ENCODE data around the gene VMP1.
"Not testable (repeated sequence)": the region's sequence is repeated elsewhere in the genome, so short reads cannot be mapped to it uniquely, and the experiment has no call there.

VMP1 gene

DNA sequence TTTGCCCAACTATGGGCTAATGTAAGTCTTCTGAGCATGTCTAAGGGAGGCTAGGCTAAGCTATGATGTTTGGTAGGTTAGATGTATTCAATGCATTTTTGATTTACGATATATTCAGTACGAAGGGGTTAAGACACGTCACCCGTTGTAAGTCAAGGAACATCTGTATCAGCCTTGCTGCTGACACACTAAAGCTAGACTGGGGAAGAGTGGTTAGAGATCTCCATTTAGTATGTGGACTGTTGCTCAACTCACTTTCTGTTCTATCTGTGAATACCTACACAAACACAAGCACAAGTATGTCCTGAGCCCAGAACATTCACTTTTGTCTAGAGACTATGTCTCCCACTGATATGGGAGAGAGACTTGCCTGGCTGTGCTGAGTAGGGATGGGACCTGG, 71.5 kb downstream of the VMP1 start:
- no peaks in the 10 kb centered on the region for H3K27me3 ChIP-seq (replicated peaks in 2 of 5; ENCODE audit: control insufficient read depth in 4 of 5, insufficient read depth in 5 of 5, low read length in 4 of 5)
- peaks cover 7 to 18% (median 14%) of the 10 kb centered on the region in 4 experiments for H3K4me1 ChIP-seq (ENCODE audit: control extremely low read depth in 1 of 4, control insufficient read depth in 4 of 4, insufficient read depth in 4 of 4, low read length in 3 of 4)
- H3K4me3 ChIP-seq (ENCODE audit: control insufficient read depth in 1 of 7, extremely low read depth in 1 of 7, insufficient read depth in 4 of 7, low read depth in 2 of 7, low read length in 6 of 7) = no peak overlapping the region
- ChIA-PET CTCF (interaction anchor here (0.6 to 2.2 kb wide), 7 partner anchors 9 to 108 kb away, joined by 3 to 13 read pairs (median 4); no protein-coding TSS in a partner anchor), POLR2A (interaction anchor here (0.7 kb wide), 1 partner anchor 48 kb away, joined by 3 read pairs; no protein-coding TSS in a partner anchor)
- H3K9me3 ChIP-seq (ENCODE audit: control extremely low read depth in 1 of 5, control insufficient read depth in 4 of 5, insufficient read depth in 2 of 5, low read depth in 1 of 5, low read length in 4 of 5) = peaks cover 0 to 8% (median 5%) of the 10 kb centered on the region in 5 experiments
- no peak for DNase-seq
- peaks cover 9 to 29% (median 20%) of the 10 kb centered on the region in 4 experiments for H3K36me3 ChIP-seq (ENCODE audit: control insufficient read depth in 4 of 4, insufficient read depth in 4 of 4, low read length in 3 of 4)
- no peak overlapping the region for H3K27ac ChIP-seq (ENCODE audit: insufficient read depth in 1 of 2, low read depth in 1 of 2, low read length in 2 of 2, poor library complexity in 1 of 2, severe bottlenecking in 2 of 2)
- WGBS (ENCODE audit: insufficient coverage) = 95% methylated on average over 4 of the region's 4 CpGs

DNA sequence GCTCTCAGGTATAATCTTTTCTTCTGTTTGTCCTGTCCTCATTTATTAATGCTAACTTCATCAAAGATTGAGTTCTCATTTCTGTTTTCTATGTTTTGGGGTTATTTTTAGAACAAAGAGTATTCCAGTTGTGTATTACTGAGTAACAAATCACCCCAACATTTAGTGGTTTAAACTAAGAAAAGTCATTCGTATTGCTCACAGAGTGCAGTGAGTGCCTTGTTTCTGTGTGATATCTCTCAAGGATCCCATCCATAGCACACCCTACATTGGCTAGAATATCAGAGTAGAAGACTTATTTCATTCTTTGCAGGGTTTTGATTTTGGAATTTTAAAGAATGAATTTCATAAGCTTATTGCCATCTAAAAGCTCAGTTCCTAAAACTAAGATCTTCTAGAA, 72.1 kb downstream of the VMP1 start:
- H3K36me3 ChIP-seq (ENCODE audit: control insufficient read depth in 4 of 4, insufficient read depth in 4 of 4, low read length in 3 of 4) = peaks cover 8 to 25% (median 19%) of the 10 kb centered on the region in 4 experiments

GRCh38 chr17:59780548-59780947, 73.1 kb downstream of the VMP1 start:
- DNase-seq; H3K4me3 ChIP-seq (ENCODE audit: control insufficient read depth in 1 of 7, extremely low read depth in 1 of 7, insufficient read depth in 4 of 7, low read depth in 2 of 7, low read length in 6 of 7); H3K27me3 ChIP-seq (replicated peaks in 2 of 5; ENCODE audit: control insufficient read depth in 4 of 5, insufficient read depth in 5 of 5, low read length in 4 of 5); H3K27ac ChIP-seq (ENCODE audit: insufficient read depth in 1 of 2, low read depth in 1 of 2, low read length in 2 of 2, poor library complexity in 1 of 2, severe bottlenecking in 2 of 2); H3K9me3 ChIP-seq (ENCODE audit: control extremely low read depth in 1 of 5, control insufficient read depth in 4 of 5, insufficient read depth in 2 of 5, low read depth in 1 of 5, low read length in 4 of 5); POLR2A ChIA-PET: not testable (repeated sequence)
- WGBS (ENCODE audit: insufficient coverage) = 100% methylated on average over 4 of the region's 6 CpGs
- H3K4me1 ChIP-seq (ENCODE audit: control extremely low read depth in 1 of 4, control insufficient read depth in 4 of 4, insufficient read depth in 4 of 4, low read length in 3 of 4) = peaks cover 18 to 34% (median 26%) of the 10 kb centered on the region in 4 experiments
- peaks cover 8 to 22% (median 18%) of the 10 kb centered on the region in 4 experiments for H3K36me3 ChIP-seq (ENCODE audit: control insufficient read depth in 4 of 4, insufficient read depth in 4 of 4, low read length in 3 of 4)
- CTCF ChIA-PET = interaction anchor here (1.5 to 1.7 kb wide), 2 partner anchors 16 to 20 kb away, joined by 4 to 5 read pairs; no protein-coding TSS in a partner anchor

More for the DNA sequence above, 72.1 kb downstream of the VMP1 start:
- Histone ChIP-seq H3K4me3 (ENCODE audit: control insufficient read depth in 1 of 7, extremely low read depth in 1 of 7, insufficient read depth in 4 of 7, low read depth in 2 of 7, low read length in 6 of 7) (no peak overlapping the region), H3K27me3 (replicated peaks in 2 of 5; ENCODE audit: control insufficient read depth in 4 of 5, insufficient read depth in 5 of 5, low read length in 4 of 5) (no peaks in the 10 kb centered on the region), H3K9me3 (ENCODE audit: control extremely low read depth in 1 of 5, control insufficient read depth in 4 of 5, insufficient read depth in 2 of 5, low read depth in 1 of 5, low read length in 4 of 5) (peaks cover 0 to 8% (median 5%) of the 10 kb centered on the region in 5 experiments), H3K4me1 (ENCODE audit: control extremely low read depth in 1 of 4, control insufficient read depth in 4 of 4, insufficient read depth in 4 of 4, low read length in 3 of 4) (peaks cover 12 to 23% (median 19%) of the 10 kb centered on the region in 4 experiments), H3K27ac (ENCODE audit: insufficient read depth in 1 of 2, low read depth in 1 of 2, low read length in 2 of 2, poor library complexity in 1 of 2, severe bottlenecking in 2 of 2) (no peak overlapping the region)
- CTCF ChIA-PET = interaction anchor here (0.6 to 2.2 kb wide), 6 partner anchors 10 to 80 kb away, joined by 4 to 13 read pairs (median 6); no protein-coding TSS in a partner anchor
- no peak for DNase-seq
- POLR2A ChIA-PET = interaction anchor here (0.7 kb wide), 1 partner anchor 48 kb away, joined by 3 read pairs; no protein-coding TSS in a partner anchor
- WGBS (ENCODE audit: insufficient coverage) = no CpG with 5 or more reads among the region's 1 CpG

- 72% methylated on average over 4 of the region's 5 CpGs for WGBS (ENCODE audit: insufficient coverage)
- DNase-seq = peak in 1 of 3 donors; percentile 53
- peaks cover 0 to 4% (median 2%) of the 10 kb centered on the region in 4 experiments for H3K36me3 ChIP-seq (ENCODE audit: control insufficient read depth in 4 of 4, insufficient read depth in 4 of 4, low read length in 3 of 4)
- peaks cover 37 to 61% (median 50%) of the 10 kb centered on the region in 4 experiments for H3K4me1 ChIP-seq (ENCODE audit: control extremely low read depth in 1 of 4, control insufficient read depth in 4 of 4, insufficient read depth in 4 of 4, low read length in 3 of 4)
- H3K27me3 ChIP-seq (replicated peaks in 2 of 5; ENCODE audit: control insufficient read depth in 4 of 5, insufficient read depth in 5 of 5, low read length in 4 of 5) = no peaks in the 10 kb centered on the region
- CTCF ChIA-PET = interaction anchor here (0.9 to 2.1 kb wide), 4 partner anchors 10 to 56 kb away, joined by 3 to 7 read pairs (median 4); no protein-coding TSS in a partner anchor
- no peaks in the 10 kb centered on the region for H3K9me3 ChIP-seq (ENCODE audit: control extremely low read depth in 1 of 5, control insufficient read depth in 4 of 5, insufficient read depth in 2 of 5, low read depth in 1 of 5, low read length in 4 of 5)
- POLR2A ChIA-PET = no interaction called here
- peak overlapping the region in 2 of 7 experiments; percentile 5 to 24 for H3K4me3 ChIP-seq (ENCODE audit: control insufficient read depth in 1 of 7, extremely low read depth in 1 of 7, insufficient read depth in 4 of 7, low read depth in 2 of 7, low read length in 6 of 7)
- H3K27ac ChIP-seq (ENCODE audit: insufficient read depth in 1 of 2, low read depth in 1 of 2, low read length in 2 of 2, poor library complexity in 1 of 2, severe bottlenecking in 2 of 2) = peak overlapping the region in 1 of 2 experiments; percentile 96
Observed at GRCh38 chr17:59783221-59784047, 76.0 kb downstream of the VMP1 start.

- ChIA-PET CTCF (interaction anchor here (0.9 to 4.5 kb wide), 10 partner anchors 10 to 68 kb away, joined by 3 to 26 read pairs (median 5); no protein-coding TSS in a partner anchor), POLR2A (interaction anchor here (1.0 to 2.9 kb wide), 4 partner anchors 22 to 53 kb away, joined by 3 to 21 read pairs (median 12); no protein-coding TSS in a partner anchor)
- Histone ChIP-seq H3K27ac (ENCODE audit: insufficient read depth in 1 of 2, low read depth in 1 of 2, low read length in 2 of 2, poor library complexity in 1 of 2, severe bottlenecking in 2 of 2) (peak overlapping the region; percentile 93 to 96), H3K4me1 (ENCODE audit: control extremely low read depth in 1 of 4, control insufficient read depth in 4 of 4, insufficient read depth in 4 of 4, low read length in 3 of 4) (peaks cover 37 to 73% (median 62%) of the 10 kb centered on the region in 4 experiments), H3K36me3 (ENCODE audit: control insufficient read depth in 4 of 4, insufficient read depth in 4 of 4, low read length in 3 of 4) (no peaks in the 10 kb centered on the region), H3K27me3 (replicated peaks in 2 of 5; ENCODE audit: control insufficient read depth in 4 of 5, insufficient read depth in 5 of 5, low read length in 4 of 5) (no peaks in the 10 kb centered on the region), H3K4me3 (ENCODE audit: control insufficient read depth in 1 of 7, extremely low read depth in 1 of 7, insufficient read depth in 4 of 7, low read depth in 2 of 7, low read length in 6 of 7) (no peak overlapping the region), H3K9me3 (ENCODE audit: control extremely low read depth in 1 of 5, control insufficient read depth in 4 of 5, insufficient read depth in 2 of 5, low read depth in 1 of 5, low read length in 4 of 5) (no peaks in the 10 kb centered on the region)
- peak in 1 of 3 donors; percentile 16 for DNase-seq
- no CpG with 5 or more reads among the region's 8 CpGs for WGBS (ENCODE audit: insufficient coverage)
Observed at GRCh38 chr17:59785091-59785799, 77.8 kb downstream of the VMP1 start.

DNA sequence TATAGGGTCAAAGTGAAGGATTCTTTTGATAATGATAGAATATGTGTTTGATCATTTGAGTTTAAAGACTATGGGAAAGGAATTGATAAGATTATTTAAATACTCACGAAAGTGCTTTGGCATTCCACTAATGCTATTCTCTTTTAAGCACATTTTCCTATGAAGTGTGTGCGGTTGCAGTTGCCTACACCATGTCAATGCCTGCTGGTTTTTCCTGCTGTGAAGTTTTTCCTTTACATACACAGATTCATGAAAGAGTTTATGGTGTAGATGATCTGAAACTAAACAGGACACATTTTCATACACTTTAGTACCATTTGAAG, 78.7 kb downstream of the VMP1 start:
- H3K27ac ChIP-seq (ENCODE audit: insufficient read depth in 1 of 2, low read depth in 1 of 2, low read length in 2 of 2, poor library complexity in 1 of 2, severe bottlenecking in 2 of 2) = peak overlapping the region; percentile 93 to 96
- ChIA-PET CTCF (interaction anchor here (0.9 to 4.5 kb wide), 13 partner anchors 11 to 67 kb away, joined by 3 to 26 read pairs (median 4); no protein-coding TSS in a partner anchor), POLR2A (interaction anchor here (1.0 to 2.9 kb wide), 5 partner anchors 21 to 57 kb away, joined by 3 to 21 read pairs (median 4); no protein-coding TSS in a partner anchor)
- H3K9me3 ChIP-seq (ENCODE audit: control extremely low read depth in 1 of 5, control insufficient read depth in 4 of 5, insufficient read depth in 2 of 5, low read depth in 1 of 5, low read length in 4 of 5) = no peaks in the 10 kb centered on the region
- no peaks in the 10 kb centered on the region for H3K36me3 ChIP-seq (ENCODE audit: control insufficient read depth in 4 of 4, insufficient read depth in 4 of 4, low read length in 3 of 4)
- peak overlapping the region in 5 of 7 experiments; percentile 21 to 65 (median 50) for H3K4me3 ChIP-seq (ENCODE audit: control insufficient read depth in 1 of 7, extremely low read depth in 1 of 7, insufficient read depth in 4 of 7, low read depth in 2 of 7, low read length in 6 of 7)
- no peaks in the 10 kb centered on the region for H3K27me3 ChIP-seq (replicated peaks in 2 of 5; ENCODE audit: control insufficient read depth in 4 of 5, insufficient read depth in 5 of 5, low read length in 4 of 5)
- no peak for DNase-seq
- peaks cover 37 to 77% (median 64%) of the 10 kb centered on the region in 4 experiments for H3K4me1 ChIP-seq (ENCODE audit: control extremely low read depth in 1 of 4, control insufficient read depth in 4 of 4, insufficient read depth in 4 of 4, low read length in 3 of 4)
- WGBS (ENCODE audit: insufficient coverage) = 20% methylated on average over 1 of the region's 2 CpGs
